Right ventricle myocardium inferior (tissue), 1 donor: Measurements from ENCODE around the gene MMP12. TPM values are rescaled to one million over a fixed set of nuclear protein-coding genes. Genes with fewer than 3 reads are reported as not detected.

Experiments
- ATAC-seq: fragments of 200-7000 bp; cut with Tn5 transposase; one replicate; pipeline ENCODE4 v1.9.1; 2020; ENCODE audit warnings: mild to moderate bottlenecking, moderate library complexity
- DNase-seq: peaks from one replicate; pipeline ENCODE4 v3.0.0; 2021; ENCODE audit errors: missing footprints
- intact Hi-C: fragments of 100-400 bp; cut with DNase I; formaldehyde crosslinking; loops from one replicate; pipeline ENCODE4 v1.11.0; 2022
- total RNA-seq: library from RNA; stranded (reverse); fragmentation: NEBNext Ultra II Directional; extraction: Animal tissue kit (Norgen Biotek cat#: 25700); gene quantifications from one replicate; pipeline ENCODE4 v1.2.1, GENCODE V29; 2021
- donor health status: DM: no; HTN: yes; CAD: no; lungs with severe emphysema.

The MMP12 gene
- total RNA-seq, 1 donor from 2014 or later = not detected

GRCh38 chr11:102853956-102854355 lies 20.8 kb downstream of the MMP12 start:
- DNase-seq = no peak
- intact Hi-C loops = no loop called here
- ATAC-seq = no peak

GRCh38 chr11:102853055-102853454 lies 21.7 kb downstream of the MMP12 start:
- ATAC-seq (no peak), DNase-seq (no peak)
- intact Hi-C loops = no loop called here

- DNase-seq = no peak
- ATAC-seq = no peak
- intact Hi-C loops = no loop called here
Observed at GRCh38 chr11:102850973-102851745, 23.6 kb downstream of the MMP12 start.

- intact Hi-C loops = no loop called here
- DNase-seq = no peak
- ATAC-seq = no peak
Observed at GRCh38 chr11:102849311-102849710, 25.5 kb downstream of the MMP12 start.

GRCh38 chr11:102846292-102846691 lies 28.5 kb downstream of the MMP12 start:
- intact Hi-C loops = no loop called here
- DNase-seq (no peak), ATAC-seq (no peak)

- intact Hi-C loops = no loop called here
- DNase-seq (no peak), ATAC-seq (no peak)
Observed at GRCh38 chr11:102843489-102843888, 31.3 kb downstream of the MMP12 start, which contains the start of gene MMP3. MMP3 (minus strand) TSS chr11:102843609; CDS start chr11:102843546, 63 bp downstream.

GRCh38 chr11:102842930-102843329 lies 31.9 kb downstream of the MMP12 start:
- intact Hi-C loops = no loop called here
- DNase-seq (no peak), ATAC-seq (no peak)

GRCh38 chr11:102840018-102840417 lies 34.8 kb downstream of the MMP12 start:
- no peak for ATAC-seq
- intact Hi-C loops = no loop called here
- DNase-seq = no peak

- no peak for ATAC-seq
Observed at GRCh38 chr11:102837646-102838045, 37.1 kb downstream of the MMP12 start.

GRCh38 chr11:102837156-102837555 lies 37.6 kb downstream of the MMP12 start:
- intact Hi-C loops = no loop called here
- no peak for ATAC-seq
- no peak for DNase-seq

More at GRCh38 chr11:102837646-102838045, 37.1 kb downstream of the MMP12 start:
- intact Hi-C loops = no loop called here
- no peak for DNase-seq

- ATAC-seq (no peak), DNase-seq (no peak)
- intact Hi-C loops = no loop called here
Observed at GRCh38 chr11:102836290-102836875, 38.4 kb downstream of the MMP12 start.

- DNase-seq (no peak), ATAC-seq (no peak)
- intact Hi-C loops = no loop called here
Observed at GRCh38 chr11:102833731-102834130, 41.1 kb downstream of the MMP12 start.

GRCh38 chr11:102832612-102833011 lies 42.2 kb downstream of the MMP12 start:
- ATAC-seq = no peak
- intact Hi-C loops = no loop called here

GRCh38 chr11:102831489-102832440 lies 43.0 kb downstream of the MMP12 start:
- DNase-seq (no peak), ATAC-seq (no peak)
- intact Hi-C loops = no loop called here

More at GRCh38 chr11:102832612-102833011, 42.2 kb downstream of the MMP12 start:
- DNase-seq = no peak

GRCh38 chr11:102831128-102831488 lies 43.7 kb downstream of the MMP12 start:
- ATAC-seq (no peak), DNase-seq (no peak)
- intact Hi-C loops = no loop called here

GRCh38 chr11:102830001-102830727 lies 44.6 kb downstream of the MMP12 start:
- intact Hi-C loops = no loop called here
- ATAC-seq (no peak), DNase-seq (no peak)

GRCh38 chr11:102829316-102830000 lies 45.3 kb downstream of the MMP12 start:
- DNase-seq (no peak), ATAC-seq (no peak)
- intact Hi-C loops = no loop called here

GRCh38 chr11:102824556-102824955 lies 50.2 kb downstream of the MMP12 start:
- intact Hi-C loops = no loop called here
- ATAC-seq (no peak), DNase-seq (no peak)
